ENCODE results near the gene LRRC72. TPM values are rescaled to one million over a fixed set of nuclear protein-coding genes. Genes with fewer than 3 reads are reported as not detected.

The LRRC72 gene
- total RNA-seq, 1 experiment from 2014 or later: not detected

DNA sequence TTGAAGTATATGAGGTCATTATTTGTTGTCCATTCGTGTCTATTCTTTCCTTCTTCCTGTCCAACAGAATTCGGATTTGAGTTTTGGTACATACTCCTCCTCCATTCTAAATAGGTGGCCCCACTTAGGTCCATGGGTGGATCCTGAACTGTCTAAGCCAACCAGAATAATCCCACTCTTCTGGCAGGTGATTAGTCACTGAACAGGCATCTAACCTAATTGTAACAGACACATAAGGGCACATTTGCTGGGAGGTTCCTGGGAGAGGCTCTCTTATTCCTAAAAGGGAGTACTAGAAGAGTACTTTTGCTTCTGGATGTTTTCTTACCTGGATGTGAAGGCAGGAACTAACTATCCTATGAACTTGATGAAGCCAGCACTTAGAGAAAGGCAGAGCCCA lies 16.8 kb downstream of the LRRC72 start:
- H4K8ac ChIP-seq (replicated peaks; ENCODE audit: insufficient read length, low read depth, low read length): no peak overlapping the region
- Mint-ChIP-seq H3K4me1 (no peaks in the 10 kb centered on the region), H3K27ac (no peak overlapping the region), H3K36me3 (ENCODE audit: insufficient read depth in 1 of 3, low read depth in 3 of 3) (no peaks in the 10 kb centered on the region), H3K9me3 (no peaks in the 10 kb centered on the region), H3K27me3 (ENCODE audit: low read depth) (no peaks in the 10 kb centered on the region), H3K4me3 (no peak overlapping the region)
- no peak overlapping the region for H4K5ac ChIP-seq (ENCODE audit: insufficient read length, low read depth, low read length)
- H3K14ac ChIP-seq (ENCODE audit: insufficient read depth, low read length): no peak overlapping the region
- TF ChIP-seq, protein P1, sequence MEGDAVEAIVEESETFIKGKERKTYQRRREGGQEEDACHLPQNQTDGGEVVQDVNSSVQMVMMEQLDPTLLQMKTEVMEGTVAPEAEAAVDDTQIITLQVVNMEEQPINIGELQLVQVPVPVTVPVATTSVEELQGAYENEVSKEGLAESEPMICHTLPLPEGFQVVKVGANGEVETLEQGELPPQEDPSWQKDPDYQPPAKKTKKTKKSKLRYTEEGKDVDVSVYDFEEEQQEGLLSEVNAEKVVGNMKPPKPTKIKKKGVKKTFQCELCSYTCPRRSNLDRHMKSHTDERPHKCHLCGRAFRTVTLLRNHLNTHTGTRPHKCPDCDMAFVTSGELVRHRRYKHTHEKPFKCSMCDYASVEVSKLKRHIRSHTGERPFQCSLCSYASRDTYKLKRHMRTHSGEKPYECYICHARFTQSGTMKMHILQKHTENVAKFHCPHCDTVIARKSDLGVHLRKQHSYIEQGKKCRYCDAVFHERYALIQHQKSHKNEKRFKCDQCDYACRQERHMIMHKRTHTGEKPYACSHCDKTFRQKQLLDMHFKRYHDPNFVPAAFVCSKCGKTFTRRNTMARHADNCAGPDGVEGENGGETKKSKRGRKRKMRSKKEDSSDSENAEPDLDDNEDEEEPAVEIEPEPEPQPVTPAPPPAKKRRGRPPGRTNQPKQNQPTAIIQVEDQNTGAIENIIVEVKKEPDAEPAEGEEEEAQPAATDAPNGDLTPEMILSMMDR (conservative IDR thresholded peaks at IDR 0.05): no peak
- H2BK20ac ChIP-seq (ENCODE audit: low read depth, low read length, poor library complexity, severe bottlenecking): no peak overlapping the region
- H3K4ac ChIP-seq (ENCODE audit: low read depth, low read length): no peak overlapping the region
- no peak overlapping the region for H2BK120ac ChIP-seq (ENCODE audit: low read depth, low read length, poor library complexity, severe bottlenecking)
- no peaks in the 10 kb centered on the region for H3K79me1 ChIP-seq (ENCODE audit: insufficient read depth, low read depth, low read length, poor library complexity, severe bottlenecking)
- H2BK15ac ChIP-seq (ENCODE audit: low read depth, low read length): no peak overlapping the region
- no peak overlapping the region for H3K18ac ChIP-seq (ENCODE audit: insufficient read length, low read depth, low read length)
- no peaks in the 10 kb centered on the region for H3K27me3 ChIP-seq (ENCODE audit: insufficient read depth, low read length)
- H3K9me3 ChIP-seq (ENCODE audit: control insufficient read depth, low read depth, low read length): no peaks in the 10 kb centered on the region
- H4K20me1 ChIP-seq (ENCODE audit: control insufficient read depth, insufficient read depth, insufficient read length): no peaks in the 10 kb centered on the region
- no peak overlapping the region for H3K27ac ChIP-seq (ENCODE audit: insufficient read length, low read depth, low read length)
- no peak overlapping the region for H3K9ac ChIP-seq (ENCODE audit: extremely low read depth, insufficient read length, low read length)
- DNase-seq: no peak
- no peak overlapping the region for H2AFZ ChIP-seq (ENCODE audit: low read length)
- no peak overlapping the region for H2AK5ac ChIP-seq (ENCODE audit: insufficient read length, low read length)
- no peaks in the 10 kb centered on the region; the same call in 1 of the 2 replicates for H3K79me2 ChIP-seq (ENCODE audit: insufficient read depth, low read length)
- no peak overlapping the region for H3T11ph ChIP-seq (ENCODE audit: low read length)
- no peak overlapping the region for H3K4me2 ChIP-seq (ENCODE audit: insufficient read depth, insufficient read length, low read length)
- H2BK5ac ChIP-seq (ENCODE audit: insufficient read length, low read length): no peak overlapping the region
- no peak overlapping the region for H3K23ac ChIP-seq (ENCODE audit: insufficient read length, low read depth, low read length)
- no peak overlapping the region for H3K56ac ChIP-seq (ENCODE audit: insufficient read length, low read depth, low read length)
- WGBS (ENCODE audit: extremely low coverage, insufficient read length, low lambda C conversion rate): no CpG with 5 or more reads among the region's 2 CpGs
- no peaks in the 10 kb centered on the region for H3K23me2 ChIP-seq (ENCODE audit: insufficient read length, low read depth, low read length, poor library complexity, severe bottlenecking)
- H3K4me1 ChIP-seq (ENCODE audit: insufficient read depth, low read length): no peaks in the 10 kb centered on the region
- H2BK12ac ChIP-seq (ENCODE audit: insufficient read length, low read depth, low read length): no peak overlapping the region
- no peak overlapping the region for H4K91ac ChIP-seq (ENCODE audit: insufficient read length, low read depth, low read length)
